ENCODE results near the gene ASPHD2.
"Not testable (repeated sequence)": the region's sequence is repeated elsewhere in the genome, so short reads cannot be mapped to it uniquely, and the experiment has no call there.

Gene ASPHD2

GRCh38 chr22:26428515-26429457 is at the start of gene ASPHD2:
Gene ASPHD2, plus strand, starts transcription at chr22:26429260. Its CDS starts 4,356 bp downstream, at chr22:26433616.
- FAIRE-seq, result no peak

DNA sequence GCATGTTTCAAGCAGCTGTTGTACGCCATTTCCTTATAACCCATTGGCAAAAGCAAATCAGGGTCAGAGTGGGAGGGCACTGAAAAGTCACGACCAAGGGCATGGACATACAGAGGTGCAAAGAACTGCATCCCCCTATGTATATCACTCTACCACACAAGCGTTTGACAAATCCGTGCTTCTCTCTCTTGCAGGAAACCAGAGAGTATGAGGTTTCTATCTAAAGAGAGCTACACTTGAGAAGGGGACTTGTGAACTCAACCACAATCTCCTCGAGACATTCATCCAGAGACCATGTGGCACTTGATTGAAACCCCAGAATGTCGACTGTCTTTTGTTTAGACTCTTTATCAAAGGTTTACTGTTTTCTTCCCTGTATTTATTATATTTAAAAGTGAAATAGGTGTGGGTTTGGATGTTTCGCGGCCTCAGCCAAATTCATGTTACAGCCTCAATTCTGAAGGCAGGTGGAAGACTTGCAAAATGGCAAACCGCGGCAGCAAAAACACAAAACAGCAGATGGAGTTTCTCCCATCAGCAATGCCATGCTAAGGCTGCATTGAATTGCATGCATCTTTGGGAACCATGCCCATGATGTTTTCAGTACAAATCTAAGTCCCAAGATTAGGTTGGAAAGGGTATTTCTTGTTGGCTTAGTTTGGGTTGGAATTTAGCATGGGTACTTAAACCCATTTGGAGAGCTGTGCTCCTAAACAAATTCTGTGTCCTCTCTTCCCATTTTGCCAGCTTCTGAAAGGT is 48.8 kb upstream of the ASPHD2 start:
- no peak for FAIRE-seq

DNA sequence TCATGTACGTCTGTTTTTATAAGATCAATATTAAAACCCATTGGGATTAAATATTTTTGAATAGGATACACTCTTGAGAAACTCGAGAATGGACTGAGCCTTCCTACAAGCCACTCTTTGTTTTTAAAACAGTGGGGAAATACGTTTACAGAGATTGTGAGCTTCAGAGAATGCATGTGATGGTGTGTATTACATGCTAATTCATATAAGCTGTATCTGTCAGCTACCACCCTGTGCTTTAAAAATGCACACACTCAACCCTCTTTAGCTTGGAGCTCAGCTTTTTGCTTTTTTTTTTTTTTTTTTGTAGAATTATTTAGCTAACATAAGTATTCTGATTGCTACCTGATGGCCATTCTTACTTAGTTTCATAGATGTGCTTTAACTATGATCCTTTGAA is 46.3 kb upstream of the ASPHD2 start:
- no peak for FAIRE-seq

- FAIRE-seq, result no peak
Measured at GRCh38 chr22:26383968-26384556, 45.0 kb upstream of the ASPHD2 start.

GRCh38 chr22:26385164-26385563 is 43.9 kb upstream of the ASPHD2 start:
- FAIRE-seq, result no peak

GRCh38 chr22:26389125-26389524 is 39.9 kb upstream of the ASPHD2 start:
- FAIRE-seq, result no peak

DNA sequence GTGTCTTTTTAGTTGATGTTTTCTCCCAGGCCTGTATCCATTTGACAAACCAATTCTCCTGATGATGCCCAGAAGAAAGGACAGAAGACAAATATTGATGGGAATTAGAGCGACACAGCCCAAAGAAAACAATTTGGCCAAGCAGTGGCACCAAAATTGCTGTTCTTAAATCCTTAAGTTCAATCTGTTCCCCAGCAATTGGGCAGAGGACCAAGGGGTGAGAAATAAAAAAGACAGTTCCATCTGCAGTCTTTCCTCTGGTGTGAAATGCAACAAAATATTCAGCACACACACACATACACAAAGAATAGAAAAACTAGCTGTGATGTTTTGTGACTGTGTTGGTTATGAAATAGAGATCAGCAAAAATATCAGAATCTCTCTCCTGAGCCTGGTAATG is 38.0 kb upstream of the ASPHD2 start:
- FAIRE-seq, result no peak

DNA sequence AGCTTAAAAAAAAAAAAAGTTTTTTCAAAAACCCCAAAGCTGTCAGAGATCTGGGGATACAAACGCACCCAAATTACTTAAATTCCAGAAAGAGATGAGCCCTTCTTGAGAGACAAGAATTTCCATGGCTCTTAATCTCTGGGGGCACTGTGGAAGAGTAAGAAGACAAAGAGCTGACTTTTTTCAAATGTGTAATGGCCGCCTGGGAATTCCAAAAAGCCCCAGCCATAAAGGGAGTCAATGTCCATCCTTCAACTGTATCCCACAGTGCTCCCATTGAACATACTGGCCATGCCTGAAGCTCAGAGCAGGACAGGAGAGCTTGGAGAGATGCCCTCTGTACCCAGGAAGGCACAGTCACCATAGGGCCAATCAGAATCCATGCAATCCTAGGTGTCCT is 37.4 kb upstream of the ASPHD2 start:
- FAIRE-seq, result no peak

- FAIRE-seq, result no peak
Measured at GRCh38 chr22:26393929-26394328, 35.1 kb upstream of the ASPHD2 start.

- FAIRE-seq, result no peak
Measured at GRCh38 chr22:26394777-26395176, 34.3 kb upstream of the ASPHD2 start.

- FAIRE-seq, result no peak
Measured at GRCh38 chr22:26395926-26396325, 33.1 kb upstream of the ASPHD2 start.

DNA sequence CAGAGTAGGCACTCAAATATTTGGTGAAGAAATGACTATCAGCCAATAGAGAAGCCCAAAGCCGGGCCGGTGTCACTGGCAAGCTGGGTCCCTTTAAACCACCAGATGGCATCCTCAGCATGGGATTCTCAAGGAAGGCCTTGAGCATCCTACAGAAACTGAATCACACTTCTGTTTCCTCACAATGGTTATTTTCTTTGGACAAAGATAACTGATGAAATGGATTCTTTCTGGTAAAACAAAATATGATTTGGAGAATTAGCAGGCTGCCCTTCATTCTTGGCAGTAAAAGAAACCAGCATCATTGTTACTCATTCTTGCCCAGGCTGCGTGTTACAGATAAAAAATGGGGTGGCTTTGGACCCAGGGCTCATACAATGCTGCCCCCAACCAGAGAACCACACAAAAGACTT is 30.3 kb upstream of the ASPHD2 start:
- FAIRE-seq, result peak; percentile 88

DNA sequence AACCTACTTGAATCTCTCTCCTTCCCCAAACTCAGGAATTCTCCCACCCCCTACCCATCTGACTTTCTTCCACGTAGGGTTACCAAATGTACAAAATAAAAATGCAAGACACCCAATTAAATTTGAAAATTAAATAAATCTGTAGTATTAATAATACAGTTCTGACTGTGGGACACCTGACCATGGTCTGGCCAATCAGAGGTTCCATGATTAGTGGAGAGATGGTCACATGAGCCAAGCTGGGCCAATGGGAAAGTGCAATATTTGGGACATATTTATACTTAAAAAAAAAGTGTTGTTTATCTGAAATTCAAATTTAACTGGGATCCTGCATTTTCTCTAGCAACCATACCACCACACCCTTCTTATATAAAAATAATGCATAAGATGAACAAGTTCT is 29.8 kb upstream of the ASPHD2 start:
- no peak for FAIRE-seq

DNA sequence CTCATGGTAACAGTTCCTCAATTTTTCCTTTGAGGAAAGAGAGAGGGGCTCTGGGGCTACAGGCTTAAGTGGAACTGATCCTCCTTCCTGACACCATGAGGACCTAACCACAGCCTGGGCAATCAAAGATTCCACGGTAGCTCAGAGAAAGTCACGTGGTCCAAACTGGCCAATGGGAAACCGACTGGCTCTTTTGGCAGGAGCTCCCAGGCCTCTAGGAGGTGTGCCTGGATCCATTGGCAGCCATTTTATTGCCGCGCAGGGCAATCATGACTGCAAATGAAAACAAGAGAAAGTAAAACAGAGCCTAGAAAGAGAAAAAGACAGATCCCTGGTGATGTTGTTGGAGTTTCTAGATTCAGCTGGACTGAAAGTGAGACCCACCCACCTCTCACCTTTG is 27.3 kb upstream of the ASPHD2 start:
- FAIRE-seq, result no peak

DNA sequence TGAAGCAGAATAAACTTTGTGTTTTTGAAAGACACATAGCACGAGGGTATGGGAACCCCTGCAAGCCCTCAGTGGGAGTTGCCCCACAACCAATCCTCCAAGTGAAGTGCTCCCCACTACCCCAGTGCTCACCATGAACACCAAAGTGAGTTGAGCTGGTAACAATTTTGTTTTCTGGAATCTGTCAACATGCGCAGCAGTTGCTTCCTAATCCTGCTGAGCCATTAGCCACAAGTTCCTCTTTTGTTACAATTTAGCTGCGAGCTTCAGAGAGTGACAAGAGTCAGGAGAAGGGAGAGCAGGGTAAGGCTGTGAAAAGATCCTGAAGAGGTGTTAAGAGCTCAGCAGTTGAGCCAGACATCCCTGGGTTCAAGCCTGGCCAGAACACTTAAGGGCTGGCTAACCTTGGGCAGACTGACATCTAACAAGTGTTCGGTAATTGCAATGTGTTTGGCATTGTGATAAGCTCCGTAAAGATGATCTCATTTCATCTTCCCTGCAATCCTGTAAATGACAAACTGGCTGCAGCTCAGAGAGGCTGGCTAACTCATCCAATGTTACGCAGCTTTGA is 24.1 kb upstream of the ASPHD2 start:
- no peak for FAIRE-seq

DNA sequence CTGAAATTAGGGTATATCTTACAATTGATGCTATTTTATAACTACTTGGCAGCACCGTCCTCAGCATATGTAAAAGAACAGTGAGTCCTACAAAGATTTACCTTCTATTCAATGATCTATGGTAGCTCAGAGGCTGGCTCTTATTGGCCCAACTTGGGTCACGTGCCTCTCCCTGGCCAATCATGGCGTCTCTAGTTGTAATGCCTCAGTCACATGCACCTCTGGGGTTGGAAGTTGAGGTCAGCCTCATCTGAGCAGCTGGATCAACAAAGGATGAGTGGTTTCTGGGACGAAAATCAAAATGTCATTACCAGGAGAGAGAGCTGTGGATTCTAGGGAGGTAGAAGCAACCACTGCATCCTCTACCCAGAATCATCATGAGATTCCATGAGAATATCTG is 22.9 kb upstream of the ASPHD2 start:
- FAIRE-seq, result no peak

GRCh38 chr22:26408562-26409220 is 20.4 kb upstream of the ASPHD2 start:
- not testable (repeated sequence) for FAIRE-seq

DNA sequence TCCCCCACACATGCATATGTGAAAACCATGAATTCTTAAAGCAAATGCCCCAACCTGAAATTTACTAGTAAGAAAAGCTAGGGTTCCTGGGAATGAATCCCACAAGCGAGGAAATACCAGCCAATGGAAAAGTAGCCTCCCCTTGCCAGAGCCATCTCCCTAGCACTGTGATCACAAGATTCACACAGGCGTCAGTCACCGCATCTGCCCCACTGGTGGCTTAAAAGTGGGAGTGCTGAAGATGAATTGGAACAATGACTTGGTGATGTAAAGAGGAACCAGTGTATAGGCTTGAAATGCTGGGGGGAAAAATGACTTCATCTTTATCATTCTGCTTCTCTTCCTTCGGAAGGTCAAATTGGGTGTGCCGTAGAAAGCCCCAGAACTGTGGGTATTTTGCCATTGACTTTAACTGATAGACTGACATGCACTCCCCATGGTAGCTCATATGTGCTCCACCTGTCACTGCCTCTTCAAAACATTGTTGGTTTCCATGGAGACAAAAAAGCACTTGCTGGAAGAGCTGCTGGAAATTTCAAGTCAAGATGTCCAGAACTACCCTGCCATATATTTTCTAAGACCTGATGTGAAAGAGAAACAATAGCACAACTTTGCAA is 19.2 kb upstream of the ASPHD2 start:
- FAIRE-seq, result no peak

- no peak for FAIRE-seq
Measured at GRCh38 chr22:26410386-26410785, 18.7 kb upstream of the ASPHD2 start.

GRCh38 chr22:26414347-26414746 is 14.7 kb upstream of the ASPHD2 start:
- FAIRE-seq, result no peak

- FAIRE-seq, result no peak
Measured at GRCh38 chr22:26416256-26416655, 12.8 kb upstream of the ASPHD2 start.

- FAIRE-seq, result no peak
Measured at GRCh38 chr22:26416670-26417276, 12.3 kb upstream of the ASPHD2 start.

All from islet of Langerhans (tissue), 1 donor.